ENCODE data around the gene RBM6. TPM values are rescaled to one million over a fixed set of nuclear protein-coding genes. Genes with fewer than 3 reads are reported as not detected.

The RBM6 gene
- total RNA-seq, 1 experiment from 2014 or later: 90.7 TPM

DNA sequence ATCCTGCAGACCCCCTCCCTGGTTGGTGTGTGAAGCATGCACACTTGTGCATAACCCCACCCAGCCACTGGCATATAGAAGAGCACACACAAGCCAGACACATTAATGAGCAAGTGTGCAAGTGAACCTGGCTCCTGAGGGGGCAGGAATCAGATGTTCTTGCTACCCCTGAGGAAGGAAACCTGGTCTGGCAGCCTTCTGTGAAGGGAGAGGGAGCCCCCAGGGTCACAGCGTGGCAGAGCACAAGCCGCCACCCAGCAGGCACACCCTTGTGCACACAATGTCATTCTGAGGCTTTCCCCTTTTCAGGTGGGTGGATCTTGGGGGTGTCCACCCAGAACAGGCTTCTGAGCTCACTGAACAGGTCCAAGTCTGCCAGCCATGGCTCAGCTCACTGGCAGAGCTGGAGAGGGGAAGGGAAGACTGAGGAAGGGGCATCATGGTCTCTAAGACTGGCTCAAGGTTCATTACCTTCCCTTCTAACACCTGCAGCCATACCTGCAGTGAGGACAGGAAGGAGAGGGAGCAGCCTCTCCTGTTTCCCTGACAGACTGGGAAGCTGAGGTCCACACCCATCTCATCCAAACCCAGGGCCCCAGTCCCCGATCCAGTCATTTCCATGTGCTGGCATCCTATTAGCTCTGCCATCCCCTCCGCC, 183.6 kb downstream of the RBM6 start:
- Histone ChIP-seq H2AFZ (ENCODE audit: low read length) (no peak overlapping the region), H4K91ac (ENCODE audit: insufficient read length, low read depth, low read length) (no peak overlapping the region), H3K4me2 (ENCODE audit: insufficient read depth, insufficient read length, low read length) (no peak overlapping the region), H3K18ac (ENCODE audit: insufficient read length, low read depth, low read length) (no peak overlapping the region), H4K8ac (replicated peaks; ENCODE audit: insufficient read length, low read depth, low read length) (no peak overlapping the region), H3K79me1 (ENCODE audit: insufficient read depth, low read depth, low read length, poor library complexity, severe bottlenecking) (no peaks in the 10 kb centered on the region), H2BK20ac (ENCODE audit: low read depth, low read length, poor library complexity, severe bottlenecking) (no peak overlapping the region), H3K27me3 (ENCODE audit: insufficient read depth, low read length) (no peaks in the 10 kb centered on the region), H4K20me1 (ENCODE audit: control insufficient read depth, insufficient read depth, insufficient read length) (no peaks in the 10 kb centered on the region), H3K23me2 (ENCODE audit: insufficient read length, low read depth, low read length, poor library complexity, severe bottlenecking) (no peaks in the 10 kb centered on the region), H2AK5ac (ENCODE audit: insufficient read length, low read length) (no peak overlapping the region), H3K4ac (ENCODE audit: low read depth, low read length) (no peak overlapping the region), H2BK15ac (ENCODE audit: low read depth, low read length) (no peak overlapping the region), H4K5ac (ENCODE audit: insufficient read length, low read depth, low read length) (no peak overlapping the region), H3K4me1 (ENCODE audit: insufficient read depth, low read length) (peaks cover 4% of the 10 kb centered on the region; the same call in 1 of the 2 replicates), H2BK12ac (ENCODE audit: insufficient read length, low read depth, low read length) (no peak overlapping the region), H2BK5ac (ENCODE audit: insufficient read length, low read length) (no peak overlapping the region), H3K27ac (ENCODE audit: insufficient read length, low read depth, low read length) (no peak overlapping the region), H2BK120ac (ENCODE audit: low read depth, low read length, poor library complexity, severe bottlenecking) (no peak overlapping the region), H3K56ac (ENCODE audit: insufficient read length, low read depth, low read length) (no peak overlapping the region), H3K79me2 (ENCODE audit: insufficient read depth, low read length) (no peaks in the 10 kb centered on the region), H3K9ac (ENCODE audit: extremely low read depth, insufficient read length, low read length) (no peak overlapping the region), H3K14ac (ENCODE audit: insufficient read depth, low read length) (no peak overlapping the region), H3K9me3 (ENCODE audit: control insufficient read depth, low read depth, low read length) (no peaks in the 10 kb centered on the region), H3K23ac (ENCODE audit: insufficient read length, low read depth, low read length) (no peak overlapping the region), H3T11ph (ENCODE audit: low read length) (no peak overlapping the region)
- DNase-seq: no peak
- Mint-ChIP-seq H3K36me3 (ENCODE audit: insufficient read depth in 1 of 3, low read depth in 3 of 3) (peaks cover 10 to 18% (median 13%) of the 10 kb centered on the region in 3 experiments), H3K4me1 (peaks cover 27 to 41% of the 10 kb centered on the region in 2 experiments), H3K27me3 (ENCODE audit: low read depth) (peaks cover 4% of the 10 kb centered on the region; the same call in 1 of the 2 replicates), H3K27ac (peak overlapping the region in 1 of 3 experiments; percentile 61; a peak in 2 of 7 replicates), H3K4me3 (no peak overlapping the region), H3K9me3 (no peaks in the 10 kb centered on the region)
- WGBS (ENCODE audit: extremely low coverage, insufficient read length, low lambda C conversion rate): no CpG with 5 or more reads among the region's 4 CpGs
- TF ChIP-seq, protein P1, sequence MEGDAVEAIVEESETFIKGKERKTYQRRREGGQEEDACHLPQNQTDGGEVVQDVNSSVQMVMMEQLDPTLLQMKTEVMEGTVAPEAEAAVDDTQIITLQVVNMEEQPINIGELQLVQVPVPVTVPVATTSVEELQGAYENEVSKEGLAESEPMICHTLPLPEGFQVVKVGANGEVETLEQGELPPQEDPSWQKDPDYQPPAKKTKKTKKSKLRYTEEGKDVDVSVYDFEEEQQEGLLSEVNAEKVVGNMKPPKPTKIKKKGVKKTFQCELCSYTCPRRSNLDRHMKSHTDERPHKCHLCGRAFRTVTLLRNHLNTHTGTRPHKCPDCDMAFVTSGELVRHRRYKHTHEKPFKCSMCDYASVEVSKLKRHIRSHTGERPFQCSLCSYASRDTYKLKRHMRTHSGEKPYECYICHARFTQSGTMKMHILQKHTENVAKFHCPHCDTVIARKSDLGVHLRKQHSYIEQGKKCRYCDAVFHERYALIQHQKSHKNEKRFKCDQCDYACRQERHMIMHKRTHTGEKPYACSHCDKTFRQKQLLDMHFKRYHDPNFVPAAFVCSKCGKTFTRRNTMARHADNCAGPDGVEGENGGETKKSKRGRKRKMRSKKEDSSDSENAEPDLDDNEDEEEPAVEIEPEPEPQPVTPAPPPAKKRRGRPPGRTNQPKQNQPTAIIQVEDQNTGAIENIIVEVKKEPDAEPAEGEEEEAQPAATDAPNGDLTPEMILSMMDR (conservative IDR thresholded peaks at IDR 0.05): no peak
